SK-N-MC (cell line): ENCODE results near the gene PTPRG.

Experiments used
- DNase-seq: peaks from one replicate; pipeline ENCODE4 v3.0.0-alpha.2; 2011; ENCODE audit warnings: low read depth, low spot score
- H3K27ac ChIP-seq: fragments of 200-600 bp; sonication (generic); 2 replicates; pipeline ENCODE4 v1.5.1; 2016; ENCODE audit warnings: mixed run types
- H3K36me3 ChIP-seq: fragments of 200-600 bp; sonication (generic); 2 replicates; pipeline ENCODE4 v1.6.1; 2017; ENCODE audit warnings: antibody characterized with exemption, low read length, mixed read lengths; ENCODE audit not compliant: insufficient read depth
- H3K4me3 ChIP-seq: fragments of 200-600 bp; sonication (generic); 2 replicates; pipeline ENCODE4 v1.5.1; 2016
- H3K9ac ChIP-seq: fragments of 200-600 bp; sonication (generic); 2 replicates; pipeline ENCODE4 v1.8.0; 2017; ENCODE audit warnings: mixed run types, mixed read lengths; ENCODE audit not compliant: insufficient read length
- H3K9me3 ChIP-seq: fragments of 200-600 bp; sonication (generic); 2 replicates; pipeline ENCODE4 v1.6.1; 2017; ENCODE audit warnings: low read depth, mild to moderate bottlenecking, antibody characterized with exemption, low read length, moderate library complexity, mixed read lengths
- EZH2 ChIP-seq: fragments of 200-600 bp; sonication (generic); IDR thresholded peaks from one replicate; pipeline ENCODE4 v1.6.1; 2017; ENCODE audit warnings: antibody characterized with exemption
- FOXP2 ChIP-seq: optimal IDR thresholded peaks from 2 replicates; pipeline ENCODE3; 2011; ENCODE audit warnings: mild to moderate bottlenecking, moderate library complexity; ENCODE audit not compliant: insufficient read depth; ENCODE audit errors: extremely low read length, control extremely low read depth
- POLR2AphosphoS5 ChIP-seq: IDR thresholded peaks from 2 replicates; pipeline ENCODE4 v1.6.1; 2012; ENCODE audit warnings: mild to moderate bottlenecking, low read depth, low read length, borderline replicate concordance

Gene PTPRG

DNA sequence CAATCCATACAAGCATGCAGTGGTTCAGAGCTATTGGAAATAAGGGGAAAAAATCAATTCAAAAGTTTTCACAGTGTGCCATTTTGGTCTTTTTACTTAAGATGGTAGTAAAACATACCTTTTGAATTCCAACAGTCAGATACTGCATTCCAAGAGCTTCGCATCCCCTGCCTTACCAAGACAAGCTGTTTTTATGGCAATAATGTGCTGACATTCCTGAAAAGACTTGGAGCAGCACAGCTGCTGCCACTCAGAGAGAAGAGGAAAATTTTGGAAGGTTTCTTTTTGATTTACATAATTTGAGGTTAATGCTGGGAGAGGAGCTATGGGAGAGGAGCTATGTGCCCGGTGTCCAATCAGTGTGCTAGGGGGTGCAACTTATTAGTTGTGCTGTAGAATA lies 663.7 kb downstream of the PTPRG start:
- no peak for DNase-seq
- TF ChIP-seq FOXP2 = no peak
- no peak for TF ChIP-seq POLR2AphosphoS5
- TF ChIP-seq EZH2 = no peak

GRCh38 chr3:62226601-62227339 lies 665.4 kb downstream of the PTPRG start:
- Histone ChIP-seq H3K9me3 (no peaks in the 10 kb centered on the region), H3K36me3 (no peaks in the 10 kb centered on the region), H3K27ac (no peak overlapping the region), H3K4me3 (no peak overlapping the region), H3K9ac (no peak overlapping the region)
- no peak for DNase-seq
- TF ChIP-seq POLR2AphosphoS5 (no peak), EZH2 (no peak), FOXP2 (no peak)

More for the DNA sequence above, 663.7 kb downstream of the PTPRG start:
- H3K4me3 ChIP-seq = no peak overlapping the region
- H3K9me3 ChIP-seq = no peaks in the 10 kb centered on the region
- no peaks in the 10 kb centered on the region for H3K36me3 ChIP-seq
- no peak overlapping the region for H3K9ac ChIP-seq
- no peak overlapping the region for H3K27ac ChIP-seq

DNA sequence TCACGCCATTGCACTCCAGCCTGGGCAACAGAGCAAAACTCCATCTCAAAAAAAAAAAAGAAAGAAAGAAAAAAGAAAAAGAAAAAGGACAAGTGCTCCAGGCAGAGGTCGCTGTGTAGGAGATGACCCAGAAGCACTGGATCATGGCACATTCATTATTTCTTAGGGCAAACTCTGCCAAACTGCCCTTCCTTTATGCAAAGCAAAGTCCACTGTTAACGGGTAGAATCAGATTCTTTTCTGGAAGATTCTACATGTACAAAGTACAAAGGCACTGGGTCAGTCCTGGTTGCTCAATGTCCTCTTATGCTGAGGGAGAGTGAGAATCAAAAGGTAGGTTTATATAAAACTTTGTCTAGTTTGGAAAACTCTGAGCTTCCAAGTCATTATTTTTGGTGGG lies 667.1 kb downstream of the PTPRG start:
- DNase-seq = no peak
- H3K27ac ChIP-seq = no peak overlapping the region
- no peak for TF ChIP-seq FOXP2
- TF ChIP-seq POLR2AphosphoS5 = no peak
- no peak for TF ChIP-seq EZH2

GRCh38 chr3:62229211-62229610 lies 667.8 kb downstream of the PTPRG start:
- no peak for DNase-seq
- no peak overlapping the region for H3K4me3 ChIP-seq
- no peak overlapping the region for H3K27ac ChIP-seq
- no peaks in the 10 kb centered on the region for H3K36me3 ChIP-seq
- H3K9ac ChIP-seq = no peak overlapping the region
- TF ChIP-seq EZH2 = no peak
- TF ChIP-seq POLR2AphosphoS5 = no peak
- no peak for TF ChIP-seq FOXP2
- H3K9me3 ChIP-seq = no peaks in the 10 kb centered on the region

More for the DNA sequence above, 667.1 kb downstream of the PTPRG start:
- Histone ChIP-seq H3K36me3 (no peaks in the 10 kb centered on the region), H3K9me3 (no peaks in the 10 kb centered on the region), H3K9ac (no peak overlapping the region), H3K4me3 (no peak overlapping the region)

DNA sequence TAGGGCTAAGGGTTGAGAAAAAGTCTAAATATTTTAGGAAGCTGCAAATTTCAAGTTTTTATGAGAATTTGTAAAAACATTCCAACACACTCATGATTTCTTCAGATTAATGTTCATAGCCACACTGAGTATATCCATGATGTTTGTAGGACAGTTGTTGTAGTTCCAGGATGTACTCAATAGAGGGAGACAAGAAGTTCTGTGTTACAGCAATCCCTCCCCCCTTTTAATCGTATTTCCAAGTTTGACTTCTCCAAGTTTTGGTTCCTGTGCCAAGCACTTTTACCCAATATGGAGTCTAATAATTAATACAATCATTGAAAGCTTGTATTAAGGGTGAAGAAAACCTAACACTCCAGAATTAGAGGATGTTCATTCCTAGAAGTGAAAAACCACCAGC lies 668.5 kb downstream of the PTPRG start:
- TF ChIP-seq FOXP2 = no peak
- TF ChIP-seq EZH2 = no peak
- no peak for TF ChIP-seq POLR2AphosphoS5
- H3K4me3 ChIP-seq = no peak overlapping the region
- H3K9me3 ChIP-seq = no peaks in the 10 kb centered on the region
- no peak overlapping the region for H3K9ac ChIP-seq
- no peak for DNase-seq
- no peak overlapping the region for H3K27ac ChIP-seq
- no peaks in the 10 kb centered on the region for H3K36me3 ChIP-seq

DNA sequence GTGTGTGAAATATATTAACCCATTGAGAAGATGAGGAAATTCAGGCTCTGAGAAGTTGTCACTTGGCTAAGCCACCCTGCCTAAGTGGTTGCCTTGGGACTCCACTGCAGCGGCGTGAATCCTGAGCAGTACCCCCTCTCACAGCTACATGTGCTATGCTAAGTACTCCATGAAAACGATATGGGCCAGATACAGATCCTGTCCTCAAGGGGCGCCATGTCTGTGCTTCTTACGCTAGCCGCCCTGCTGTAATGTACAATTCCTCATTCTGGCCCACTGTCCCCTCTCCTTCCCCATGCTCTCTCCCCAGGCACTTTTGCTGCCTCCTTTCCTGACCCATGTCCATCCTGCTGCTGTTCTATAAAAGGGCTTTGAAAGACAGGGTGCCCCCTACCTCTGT lies 671.7 kb downstream of the PTPRG start:
- H3K4me3 ChIP-seq = no peak overlapping the region
- DNase-seq = no peak
- no peaks in the 10 kb centered on the region for H3K9me3 ChIP-seq
- no peaks in the 10 kb centered on the region for H3K36me3 ChIP-seq
- TF ChIP-seq EZH2 = no peak
- TF ChIP-seq FOXP2 = no peak
- no peak for TF ChIP-seq POLR2AphosphoS5
- H3K9ac ChIP-seq = no peak overlapping the region
- H3K27ac ChIP-seq = no peak overlapping the region

- DNase-seq = no peak
- Histone ChIP-seq H3K27ac (no peak overlapping the region), H3K4me3 (no peak overlapping the region), H3K36me3 (no peaks in the 10 kb centered on the region), H3K9ac (no peak overlapping the region), H3K9me3 (no peaks in the 10 kb centered on the region)
- no peak for TF ChIP-seq FOXP2
- no peak for TF ChIP-seq EZH2
- TF ChIP-seq POLR2AphosphoS5 = no peak
Observed at GRCh38 chr3:62236016-62236415, 674.6 kb downstream of the PTPRG start.

DNA sequence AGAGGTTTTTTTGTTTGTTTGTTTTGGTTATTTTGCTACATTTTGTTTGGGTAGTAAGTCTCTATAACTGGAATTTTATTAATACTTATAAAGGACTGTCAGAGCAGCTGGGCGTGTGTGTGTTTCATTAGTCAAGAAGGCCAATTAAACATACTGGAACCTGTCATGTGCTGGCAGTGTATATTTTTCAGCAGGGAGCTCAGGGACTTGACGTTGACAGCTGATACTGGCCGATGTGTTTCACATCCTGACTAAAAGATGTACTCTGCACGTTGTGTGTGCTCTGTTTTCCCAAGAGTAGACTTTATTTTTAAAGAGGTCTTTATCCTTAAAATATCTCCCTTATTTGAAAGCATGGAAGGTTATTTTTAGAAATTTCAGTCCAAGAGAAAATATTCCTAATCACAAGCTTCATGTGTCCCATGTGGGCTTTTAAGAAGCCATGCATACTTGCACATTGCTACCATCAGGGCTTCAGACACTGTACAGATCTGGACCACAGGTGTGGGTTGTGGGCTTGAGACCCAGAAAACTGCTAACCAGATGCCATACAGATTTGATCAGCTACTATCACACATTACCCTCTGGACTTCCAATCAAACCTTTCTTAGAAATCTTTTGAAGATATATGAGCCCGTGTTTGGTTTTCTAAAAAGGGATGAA lies 676.0 kb downstream of the PTPRG start:
- Histone ChIP-seq H3K36me3 (no peaks in the 10 kb centered on the region), H3K9me3 (no peaks in the 10 kb centered on the region), H3K27ac (no peak overlapping the region), H3K4me3 (no peak overlapping the region), H3K9ac (no peak overlapping the region)
- TF ChIP-seq EZH2 (no peak), POLR2AphosphoS5 (no peak), FOXP2 (no peak)
- DNase-seq = no peak

- H3K36me3 ChIP-seq = no peaks in the 10 kb centered on the region
- H3K4me3 ChIP-seq = no peak overlapping the region
- no peak for TF ChIP-seq EZH2
- no peak for TF ChIP-seq FOXP2
- TF ChIP-seq POLR2AphosphoS5 = no peak
- H3K9ac ChIP-seq = no peak overlapping the region
- no peak for DNase-seq
- H3K27ac ChIP-seq = no peak overlapping the region
- no peaks in the 10 kb centered on the region for H3K9me3 ChIP-seq
Observed at GRCh38 chr3:62238003-62238402, 676.6 kb downstream of the PTPRG start.
